Keratinocyte (primary cell): ENCODE data around the gene SMTNL2. TPM values are rescaled to one million over a fixed set of nuclear protein-coding genes. Genes with fewer than 3 reads are reported as not detected.

Experiments used
- DNase-seq: peaks from one replicate; pipeline ENCODE4 v3.0.0-alpha.2; 2011; ENCODE audit warnings: low read depth, missing footprints, low spot score
- FAIRE-seq: peaks from 2 replicates; lab custom pipeline; 2011; peaks lifted over from hg19 to GRCh38; lab: Jason Lieb, UNC
- H2AFZ ChIP-seq: 2 replicates; pipeline ENCODE4 v1.6.0; 2012; ENCODE audit warnings: low read length, control low read depth, inconsistent platforms; ENCODE audit not compliant: control insufficient read depth
- H3K27ac ChIP-seq: 2 replicates; pipeline ENCODE4 v1.5.1; 2011; ENCODE audit warnings: low read length; ENCODE audit not compliant: control insufficient read depth, insufficient read depth
- H3K27me3 ChIP-seq: 3 replicates; pipeline ENCODE4 v1.6.0; 2011; ENCODE audit warnings: low read length; ENCODE audit not compliant: control insufficient read depth, insufficient read depth; ENCODE audit errors: extremely low read depth
- H3K36me3 ChIP-seq, 2 experiments: 2 replicates in 1 of 2; 3 replicates in 1 of 2; pipeline ENCODE4 v1.5.1; 2011; ENCODE audit warnings: low read length in 2 of 2, mild to moderate bottlenecking in 1 of 2; ENCODE audit not compliant: control insufficient read depth in 2 of 2, insufficient read depth in 2 of 2; ENCODE audit errors: extremely low read depth in 1 of 2
- H3K4me1 ChIP-seq: 3 replicates; pipeline ENCODE4 v1.5.1; 2011; ENCODE audit warnings: low read length; ENCODE audit not compliant: control insufficient read depth, insufficient read depth; ENCODE audit errors: extremely low read depth
- H3K4me2 ChIP-seq: 3 replicates; pipeline ENCODE4 v1.6.0; 2011; ENCODE audit warnings: low read depth, low read length; ENCODE audit not compliant: control insufficient read depth, insufficient read depth; ENCODE audit errors: extremely low read depth
- H3K4me3 ChIP-seq, 3 experiments: fragments of 200-600 bp in 1 of 3; sonication (generic) in 1 of 3; 2 replicates in 2 of 3; 3 replicates in 1 of 3; pipeline ENCODE4 v1.5.1; 2011 to 2016; ENCODE audit warnings: low read length in 3 of 3, mild to moderate bottlenecking in 3 of 3, control low read depth in 2 of 3, inconsistent platforms in 1 of 3, low read depth in 1 of 3, mixed read lengths in 1 of 3, mixed run types in 1 of 3, moderate library complexity in 1 of 3; ENCODE audit not compliant: control insufficient read depth in 2 of 3, insufficient read depth in 2 of 3; ENCODE audit errors: extremely low read depth in 1 of 3
- H3K79me2 ChIP-seq: 2 replicates; pipeline ENCODE4 v1.6.0; 2012; ENCODE audit warnings: low read length; ENCODE audit not compliant: control insufficient read depth, insufficient read depth
- H3K9ac ChIP-seq: 3 replicates; pipeline ENCODE4 v1.6.0; 2011; ENCODE audit warnings: low read length; ENCODE audit not compliant: control insufficient read depth, insufficient read depth; ENCODE audit errors: extremely low read depth
- H3K9me1 ChIP-seq: 3 replicates; pipeline ENCODE4 v1.6.0; 2011; ENCODE audit warnings: low read length; ENCODE audit not compliant: control insufficient read depth, insufficient read depth; ENCODE audit errors: extremely low read depth
- H3K9me3 ChIP-seq: 2 replicates; pipeline ENCODE4 v1.5.1; 2012; ENCODE audit warnings: low read depth, low read length; ENCODE audit not compliant: control insufficient read depth
- H4K20me1 ChIP-seq: 3 replicates; pipeline ENCODE4 v1.6.0; 2011; ENCODE audit warnings: low read length; ENCODE audit not compliant: control insufficient read depth, insufficient read depth; ENCODE audit errors: extremely low read depth
- CTCF ChIP-seq, 3 experiments: IDR thresholded peaks in 1 of 3; conservative IDR thresholded peaks in 1 of 3; optimal IDR thresholded peaks in 1 of 3; 2 replicates in 2 of 3; 3 replicates in 1 of 3; pipeline versions ENCODE3 to v1.5.1; 2011; ENCODE audit warnings: low read length in 3 of 3, mild to moderate bottlenecking in 3 of 3, moderate library complexity in 2 of 3, control low read depth in 1 of 3, inconsistent platforms in 1 of 3; ENCODE audit not compliant: insufficient read depth in 2 of 3; ENCODE audit errors: extremely low read depth in 1 of 3
- EZH2 ChIP-seq: IDR thresholded peaks from one replicate; pipeline ENCODE4 v1.6.1; 2012; ENCODE audit warnings: inconsistent platforms, mild to moderate bottlenecking, low read length, moderate library complexity
- dilution Hi-C: fragments of 300-500 bp; cut with MboI; formaldehyde crosslinking; loops from one replicate; pipeline ENCODE4 v1.7.0; 2020; ENCODE audit warnings: low sequenced_read_pairs; ENCODE audit not compliant: extremely low pct_ligation_motif_present
- polyA plus RNA-seq, 5 experiments: library from polyadenylated mRNA; depleted of rRNA in 3 of 5; stranded (reverse) in 3 of 5; stranded (forward) in 1 of 5; unstranded in 1 of 5; fragments of >200 nt; gene quantifications; 1 replicate in 1 of 5; 2 replicates in 3 of 5; 3 replicates in 1 of 5; pipeline versions ENCODE4 v1.2.1 to v1.2.3, GENCODE V29; 2011 to 2012; ENCODE audit warnings: missing spikeins in 2 of 5, low read depth in 1 of 5, low replicate concordance in 1 of 5

SMTNL2 gene
- polyA plus RNA-seq, 1 donor (not counting 4 experiments of a cell fraction or from before 2014, with no cell fraction given): not detected

GRCh38 chr17:4542003-4542725 is 42.2 kb upstream of the SMTNL2 start:
- H3K4me1 ChIP-seq: peaks cover 7% of the 10 kb centered on the region
- H3K4me2 ChIP-seq: no peak overlapping the region
- FAIRE-seq (no peak), DNase-seq (no peak)
- H3K27ac ChIP-seq: no peak overlapping the region
- H3K79me2 ChIP-seq: no peaks in the 10 kb centered on the region
- H3K9me1 ChIP-seq: no peaks in the 10 kb centered on the region
- H3K4me3 ChIP-seq: no peak overlapping the region
- H2AFZ ChIP-seq: no peak overlapping the region
- no peaks in the 10 kb centered on the region for H3K9me3 ChIP-seq
- peaks cover 47 to 57% of the 10 kb centered on the region in 2 experiments for H3K36me3 ChIP-seq
- H3K9ac ChIP-seq: no peak overlapping the region
- no peak for TF ChIP-seq EZH2
- TF ChIP-seq CTCF (optimal IDR thresholded peaks at IDR 0.05 in 1 of 3, IDR thresholded peaks at IDR 0.05 in 1 of 3, conservative IDR thresholded peaks at IDR 0.05 in 1 of 3; ENCODE audit: extremely low read depth in 1 of 3, insufficient read depth in 2 of 3, low read length in 3 of 3): no peak
- dilution Hi-C loops: no loop called here
- H3K27me3 ChIP-seq: no peaks in the 10 kb centered on the region
- peaks cover 17% of the 10 kb centered on the region for H4K20me1 ChIP-seq

DNA sequence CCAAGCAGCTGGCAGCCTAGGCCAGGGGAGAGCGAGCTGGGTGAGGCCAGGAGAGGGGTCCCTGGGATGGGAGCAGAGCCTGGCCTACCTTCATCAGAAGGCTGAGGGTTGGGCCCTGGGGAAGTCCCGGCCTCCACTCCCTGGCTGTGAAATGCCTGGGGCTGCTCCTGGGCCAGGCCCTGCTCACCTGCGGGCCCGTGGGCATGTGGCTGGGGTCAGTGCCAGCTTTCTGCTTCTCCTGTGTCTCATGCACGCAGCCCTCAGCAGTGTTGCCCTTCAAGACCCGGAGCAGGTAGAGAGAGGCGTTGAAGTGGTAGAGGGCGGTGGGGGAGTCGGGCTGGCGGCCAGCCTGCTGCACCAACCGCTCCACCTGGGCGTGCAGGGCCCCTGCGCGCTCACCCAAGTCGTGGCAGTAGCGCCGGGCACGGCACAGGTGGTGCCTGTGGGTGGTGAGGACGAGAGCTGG is 41.6 kb upstream of the SMTNL2 start:
- FAIRE-seq: no peak
- Histone ChIP-seq H3K79me2 (no peaks in the 10 kb centered on the region), H3K4me2 (no peak overlapping the region), H2AFZ (no peak overlapping the region), H3K36me3 (peaks cover 46 to 62% of the 10 kb centered on the region in 2 experiments), H3K4me3 (no peak overlapping the region), H3K4me1 (peaks cover 7% of the 10 kb centered on the region), H3K9ac (no peak overlapping the region), H3K9me1 (no peaks in the 10 kb centered on the region), H3K27ac (no peak overlapping the region), H3K27me3 (no peaks in the 10 kb centered on the region), H3K9me3 (no peaks in the 10 kb centered on the region), H4K20me1 (peaks cover 14% of the 10 kb centered on the region)
- TF ChIP-seq CTCF (optimal IDR thresholded peaks at IDR 0.05 in 1 of 3, IDR thresholded peaks at IDR 0.05 in 1 of 3, conservative IDR thresholded peaks at IDR 0.05 in 1 of 3; ENCODE audit: extremely low read depth in 1 of 3, insufficient read depth in 2 of 3, low read length in 3 of 3) (no peak), EZH2 (no peak)
- DNase-seq: no peak
- dilution Hi-C loops: no loop called here
